Stimulated activated CD8-positive, alpha-beta memory T cell treated with anti-CD3 and anti-CD28 coated beads, Interleukin-15, amount 100 ng/mL, for 24 hours (primary cell): ENCODE measurements around the gene CEP295NL.
"Not testable (repeated sequence)": the region's sequence is repeated elsewhere in the genome, so short reads cannot be mapped to it uniquely, and the experiment has no call there.

Experiments
- DNase-seq: peaks from one replicate; pipeline ENCODE4 v3.0.0-alpha.2; 2020; ENCODE audit warnings: low read depth

Gene CEP295NL, protein sequence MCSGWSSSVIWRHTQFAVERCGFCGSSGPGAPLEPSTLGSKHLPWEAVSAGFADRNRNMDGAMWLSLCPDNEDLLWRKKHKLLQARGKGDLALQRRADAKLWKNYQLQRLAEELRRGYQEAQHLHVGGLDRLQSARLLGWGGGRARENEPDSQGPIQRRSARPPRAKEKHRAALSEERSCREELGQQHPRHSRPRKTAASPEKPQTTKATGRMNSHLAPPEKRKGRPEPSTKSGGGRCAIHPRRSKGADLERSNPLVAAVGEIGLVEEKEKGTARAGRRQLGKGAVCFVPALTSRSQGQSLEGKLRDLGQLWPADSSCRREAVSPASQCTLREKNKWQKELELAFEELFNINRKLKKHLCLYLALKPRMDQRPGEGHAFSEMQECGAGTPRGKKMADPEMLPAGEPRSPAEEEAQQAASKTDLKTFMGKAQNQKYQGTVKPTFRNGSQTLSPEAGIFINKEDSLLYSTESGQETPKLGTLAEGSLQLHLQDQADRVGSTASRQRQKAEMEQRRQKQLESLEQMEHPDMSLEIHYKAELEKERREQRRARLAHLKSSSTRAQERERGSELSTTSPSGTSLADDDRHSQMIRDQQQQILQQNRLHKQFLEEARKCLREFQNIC

DNA sequence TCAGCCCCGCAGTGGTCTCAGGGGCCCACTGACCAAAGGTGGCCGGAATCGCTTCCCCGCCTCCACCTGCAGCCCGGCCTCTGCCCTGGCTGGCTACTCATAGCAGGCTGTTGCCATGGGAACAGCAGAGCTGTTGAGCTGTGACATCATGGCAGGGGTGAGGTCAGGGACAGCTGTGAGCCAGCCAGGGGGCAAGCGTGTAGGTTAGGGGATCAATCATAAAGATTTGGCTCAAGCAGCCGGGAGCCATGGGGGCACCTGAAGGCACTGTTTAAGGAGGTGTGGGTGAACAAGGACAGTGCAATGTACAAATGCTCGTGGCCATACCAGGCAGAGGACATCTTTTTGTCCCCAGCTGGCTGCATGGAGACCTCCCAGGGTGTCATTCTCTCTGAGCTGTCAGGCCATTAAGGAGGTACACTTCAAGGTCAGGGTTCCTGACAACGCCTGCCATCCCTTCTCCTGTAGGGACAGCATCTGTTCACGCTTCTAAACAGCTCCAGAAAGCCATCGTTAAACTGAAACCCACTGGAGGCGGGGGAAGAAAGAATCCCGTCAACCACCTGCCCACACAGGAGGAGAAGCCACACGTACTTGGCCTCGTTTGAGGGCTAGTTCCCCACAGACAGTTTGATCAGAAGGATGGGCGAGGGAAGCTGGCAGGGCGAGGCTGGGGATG is at the start of gene CEP295NL:
CEP295NL (minus strand) TSS at position 101 of the 679 bp plus-strand sequence. CDS start 1,373 bp downstream, outside the sequence.
- DNase-seq = no peak

DNA sequence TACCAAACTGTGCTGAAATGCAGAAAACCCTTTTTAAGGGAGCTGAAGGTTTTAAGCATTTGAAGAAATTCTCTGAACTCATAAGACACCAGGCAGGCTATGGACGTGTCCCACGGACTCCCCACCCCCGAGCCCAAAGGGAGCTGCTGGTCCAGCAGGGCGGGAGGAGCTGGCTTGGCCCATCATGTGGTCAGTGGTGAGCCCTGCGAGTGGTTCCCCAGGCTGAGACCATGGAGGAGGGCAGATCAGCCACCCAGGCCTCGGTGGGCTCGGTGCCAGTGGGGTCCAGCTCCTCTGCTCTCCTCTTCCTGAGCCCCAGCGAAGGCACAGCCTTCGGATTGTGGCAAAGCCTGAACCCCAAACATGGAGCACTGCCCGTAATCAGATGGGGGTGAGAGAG is 49.7 kb upstream of the CEP295NL start:
- no peak for DNase-seq

DNA sequence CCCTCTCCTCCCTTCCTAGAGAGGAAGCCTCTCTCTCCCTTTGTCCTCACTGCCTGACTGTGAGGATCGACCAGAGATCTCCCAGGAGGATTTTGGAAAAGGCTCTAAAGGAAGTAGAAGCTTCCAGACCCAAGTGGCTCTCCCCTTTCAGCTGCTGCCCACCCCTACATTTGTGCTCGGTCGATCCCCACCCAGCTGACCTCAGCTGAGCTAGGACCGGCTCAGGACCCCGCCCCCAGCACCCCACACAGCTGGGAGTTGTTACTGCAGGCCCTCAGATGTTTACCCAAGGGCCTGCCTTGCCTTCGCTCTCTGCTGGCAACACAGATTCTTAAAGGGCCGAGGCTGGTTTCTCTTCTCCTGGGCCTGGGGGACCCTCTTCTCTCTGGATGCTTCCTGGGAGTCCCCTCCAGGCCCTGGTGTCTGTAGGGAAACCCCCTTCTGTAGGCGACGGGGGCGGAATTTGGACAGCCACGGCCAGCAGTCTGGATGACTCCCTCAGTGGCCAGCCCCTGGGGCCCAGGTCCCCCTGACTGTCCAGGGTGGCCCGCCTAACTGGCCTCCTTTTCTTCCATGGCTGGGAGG is 49.1 kb upstream of the CEP295NL start:
- DNase-seq = no peak

DNA sequence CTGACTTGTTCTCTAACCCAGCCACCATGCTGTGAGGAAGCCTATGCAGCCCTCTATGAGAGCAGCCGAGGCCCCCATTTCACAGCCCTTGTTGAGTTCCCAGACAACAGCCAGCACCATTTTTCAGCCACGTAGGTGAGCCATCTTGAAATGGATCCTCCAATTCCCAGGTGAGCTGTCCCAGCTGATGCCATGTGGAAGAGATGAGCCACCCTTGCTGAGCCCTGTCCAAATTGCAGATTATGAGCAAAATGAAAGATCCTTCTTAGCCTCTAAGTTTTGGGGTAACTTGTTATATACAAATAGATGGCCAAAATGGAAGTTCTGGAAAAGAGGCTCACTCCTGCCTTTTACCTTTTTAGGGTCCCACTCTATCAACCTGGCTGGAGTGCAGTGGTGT is 47.9 kb upstream of the CEP295NL start:
- no peak for DNase-seq

DNA sequence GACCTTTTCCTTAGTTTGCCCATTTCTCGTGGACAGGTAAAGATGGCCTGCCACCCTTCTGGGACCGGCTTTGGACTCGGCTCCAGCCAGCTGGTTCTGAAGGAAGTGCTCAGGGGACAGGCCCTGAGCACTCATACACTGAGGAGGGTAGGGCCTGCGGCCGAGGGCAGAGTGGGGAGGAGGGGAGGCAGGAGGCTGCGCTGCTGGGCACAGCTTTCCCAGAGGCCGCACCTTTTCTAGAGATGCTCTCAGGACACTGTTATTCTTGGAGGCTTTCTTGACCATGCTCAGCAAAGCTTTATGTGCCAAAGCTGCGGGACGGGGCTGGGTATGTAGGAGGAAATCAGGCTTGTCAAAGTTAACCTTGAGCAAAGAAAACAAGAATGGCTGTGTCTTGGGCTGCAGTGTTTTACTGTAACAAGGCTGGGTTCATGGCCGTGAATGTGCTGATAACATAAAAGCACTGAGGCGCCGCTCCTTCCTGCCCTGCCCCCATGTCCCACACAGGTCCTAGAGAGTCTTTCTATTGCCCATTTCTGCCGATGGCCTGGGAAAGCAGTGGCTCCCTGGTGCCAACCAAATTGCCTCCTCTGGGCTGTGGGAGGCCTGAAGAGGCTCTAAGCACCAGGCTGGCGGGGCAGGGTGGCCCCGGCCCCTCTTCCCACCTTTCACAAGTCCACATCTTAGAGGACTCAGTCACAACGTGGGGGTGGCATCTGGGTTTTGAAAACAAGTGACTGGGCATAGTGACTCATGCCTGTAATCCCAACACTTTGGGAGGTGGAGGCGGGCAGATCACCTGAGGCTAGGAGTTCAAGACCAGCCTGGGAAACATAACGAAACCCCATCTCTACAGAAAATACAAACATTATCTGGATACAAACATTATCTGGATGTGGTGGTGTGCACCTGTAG is 44.5 kb upstream of the CEP295NL start:
- no peak for DNase-seq

DNA sequence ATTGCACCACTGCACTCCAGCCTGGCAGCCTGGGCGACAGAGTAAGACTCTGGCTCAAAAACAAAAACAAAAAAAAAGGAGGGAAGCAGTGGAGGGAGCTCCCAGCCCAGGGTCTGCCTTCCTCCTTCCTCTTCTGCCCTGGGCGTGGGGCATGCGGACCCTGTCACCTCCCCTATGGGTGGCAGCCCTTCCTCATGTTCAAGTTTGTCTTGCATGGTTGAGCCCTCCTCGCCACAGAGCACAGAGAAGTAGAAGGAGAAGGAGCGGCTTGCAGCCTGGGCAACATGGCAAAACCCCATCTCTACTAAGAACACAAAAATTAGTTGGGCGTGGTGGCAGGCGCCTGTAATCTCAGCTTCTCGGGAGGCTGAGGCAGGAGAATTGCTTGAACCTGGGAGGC is 43.6 kb upstream of the CEP295NL start:
- DNase-seq = no peak

DNA sequence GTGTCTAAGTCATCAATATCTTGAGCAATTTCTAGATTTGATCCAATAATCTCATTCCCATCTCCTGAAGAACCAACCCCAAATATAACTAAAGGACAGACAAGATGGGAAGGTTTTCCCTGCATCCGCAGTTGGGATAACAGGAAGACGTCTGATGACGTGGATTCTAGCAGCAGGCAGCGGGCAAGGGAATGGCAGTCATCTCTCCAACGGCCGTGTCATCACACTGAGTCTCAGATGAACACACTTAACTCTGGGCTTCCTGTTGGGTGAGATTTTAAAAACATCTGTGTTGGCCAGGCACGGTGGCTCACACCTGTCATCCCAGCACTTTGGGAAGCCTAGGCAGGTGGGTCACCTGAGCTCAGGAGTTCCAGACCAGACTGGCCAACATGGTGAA is 43.1 kb upstream of the CEP295NL start:
- DNase-seq = no peak

DNA sequence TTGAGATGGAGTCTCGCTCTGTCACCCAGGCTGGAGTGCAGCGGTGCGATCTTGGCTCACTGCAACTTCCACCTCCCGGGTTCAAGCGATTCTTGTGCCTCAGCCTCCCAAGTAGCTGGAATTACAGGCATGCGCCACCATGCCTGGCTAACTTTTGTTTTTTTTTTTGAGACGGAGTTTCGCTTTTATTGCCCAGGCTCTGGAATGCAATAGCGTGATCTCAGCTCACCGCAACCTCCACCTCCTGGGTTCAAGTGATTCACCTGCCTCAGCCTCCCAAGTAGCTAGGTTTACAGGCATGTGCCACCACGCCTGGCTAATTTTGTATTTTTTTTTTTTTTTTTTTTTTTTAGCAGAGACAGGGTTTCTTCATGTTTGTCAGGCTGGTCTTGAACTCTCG is 42.5 kb upstream of the CEP295NL start:
- DNase-seq = not testable (repeated sequence)

DNA sequence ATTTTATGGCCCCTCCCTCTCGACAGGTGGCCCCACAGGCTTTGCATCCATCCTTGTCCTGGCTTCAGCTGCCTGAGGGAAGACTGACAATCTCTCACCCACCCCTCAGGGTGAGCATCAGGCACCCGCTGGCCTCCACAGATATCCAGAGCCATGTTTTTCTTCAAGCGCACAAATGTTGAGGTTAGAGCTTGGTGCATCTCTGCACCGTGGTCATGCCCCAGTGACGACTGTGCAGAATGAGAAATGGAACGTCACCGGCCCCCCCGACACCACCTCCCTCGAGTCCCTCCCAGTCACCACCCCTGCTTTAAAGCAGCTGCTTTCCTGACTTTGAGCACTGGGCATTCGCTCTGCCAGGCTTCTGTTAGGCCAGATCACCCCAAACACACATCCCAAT is 42.0 kb upstream of the CEP295NL start:
- no peak for DNase-seq

DNA sequence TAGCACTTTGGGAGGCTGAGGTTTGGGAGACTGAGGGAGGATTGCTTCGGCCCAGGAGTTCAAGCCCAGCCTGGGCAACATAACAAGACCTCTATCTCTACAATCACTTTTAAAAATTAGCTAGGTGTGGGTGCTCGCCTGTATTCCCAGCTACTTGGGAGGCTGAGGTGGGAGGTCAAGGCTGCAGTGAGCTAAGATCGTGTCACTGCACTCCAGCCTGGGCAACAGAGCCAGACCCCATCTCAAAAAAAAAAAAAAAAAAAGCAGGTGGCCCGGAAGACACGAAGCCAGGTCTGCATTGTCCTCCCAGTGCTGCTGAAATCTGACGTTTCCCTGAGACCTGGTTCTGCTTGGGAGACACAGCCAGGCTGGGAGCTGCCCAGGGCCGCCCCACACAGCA is 41.0 kb upstream of the CEP295NL start:
- no peak for DNase-seq

DNA sequence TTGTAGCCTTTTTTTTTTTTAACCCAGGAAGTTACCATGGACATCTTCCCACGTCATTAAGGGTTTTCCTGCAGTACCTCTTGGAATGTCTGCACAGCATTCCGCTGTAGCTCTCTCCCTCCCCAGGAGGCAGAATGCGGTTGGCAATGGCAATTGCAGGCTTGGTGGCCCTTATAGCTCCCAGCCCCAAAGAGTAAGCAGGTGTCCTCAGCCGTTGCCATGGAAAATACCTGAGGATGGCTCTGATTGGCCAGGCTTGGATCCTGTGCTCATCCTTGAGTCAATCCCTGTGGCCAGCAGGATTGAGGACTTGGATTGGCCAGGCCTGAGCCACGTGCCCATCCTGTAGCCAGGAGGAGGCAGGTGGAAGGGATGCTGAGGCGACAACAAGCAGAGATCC is 37.7 kb upstream of the CEP295NL start:
- no peak for DNase-seq

DNA sequence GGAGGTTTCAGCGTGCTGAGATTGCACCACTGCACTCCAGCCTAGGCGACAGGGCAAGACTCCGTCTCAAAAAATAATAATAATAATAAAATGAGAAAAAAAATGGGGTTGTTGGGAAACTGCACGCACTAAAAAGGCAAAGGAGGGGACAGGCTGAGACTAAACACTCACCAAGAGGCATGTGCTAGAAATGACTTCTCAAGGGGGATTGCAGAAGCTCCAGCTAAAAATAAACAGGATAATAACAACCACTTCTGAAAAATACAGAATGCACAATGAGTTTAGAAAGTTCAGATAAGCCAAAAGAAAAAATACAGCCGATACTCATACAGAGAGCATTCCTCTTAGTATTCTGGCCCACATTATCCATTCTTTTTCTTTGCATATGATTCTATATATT is 37.3 kb upstream of the CEP295NL start:
- no peak for DNase-seq

DNA sequence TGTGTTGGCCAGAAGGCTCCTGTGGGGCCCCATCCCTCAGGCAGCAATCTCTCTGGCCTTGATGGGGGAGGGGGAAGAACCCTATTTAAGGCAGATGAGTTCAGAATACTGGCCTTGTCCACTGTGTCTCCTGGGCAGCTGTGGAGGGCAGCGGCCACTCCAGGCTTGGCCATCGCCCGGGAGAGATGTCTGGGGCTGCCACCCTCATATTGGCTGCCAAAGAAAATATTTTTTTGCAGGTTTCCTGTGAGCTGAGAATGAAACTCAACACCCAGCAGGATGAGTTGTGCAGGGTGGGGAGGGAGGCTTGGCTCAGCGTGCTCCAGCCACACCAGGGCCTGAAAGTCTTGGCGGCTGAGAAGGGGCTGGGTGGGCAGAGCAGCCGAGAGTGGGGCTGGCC is 36.6 kb upstream of the CEP295NL start:
- DNase-seq = no peak

DNA sequence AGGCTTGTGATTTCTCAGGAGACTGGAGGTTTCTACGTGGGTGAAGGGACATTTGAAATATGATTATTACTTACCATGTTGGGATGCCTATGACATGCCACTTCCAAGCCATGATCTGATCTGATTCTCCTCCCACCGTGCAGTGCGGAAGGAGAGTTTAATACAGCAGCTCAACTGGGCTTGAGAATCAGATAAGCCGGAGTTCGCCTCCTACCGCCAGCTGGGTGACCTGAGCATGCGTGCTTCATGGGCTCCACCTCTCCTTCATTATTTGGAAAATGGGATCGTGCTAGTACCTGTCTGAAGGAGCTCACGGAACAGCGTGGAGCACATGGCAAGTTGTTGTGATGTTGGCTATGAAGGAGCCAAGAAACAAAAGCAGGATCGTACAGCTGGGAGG is 34.6 kb upstream of the CEP295NL start:
- no peak for DNase-seq

DNA sequence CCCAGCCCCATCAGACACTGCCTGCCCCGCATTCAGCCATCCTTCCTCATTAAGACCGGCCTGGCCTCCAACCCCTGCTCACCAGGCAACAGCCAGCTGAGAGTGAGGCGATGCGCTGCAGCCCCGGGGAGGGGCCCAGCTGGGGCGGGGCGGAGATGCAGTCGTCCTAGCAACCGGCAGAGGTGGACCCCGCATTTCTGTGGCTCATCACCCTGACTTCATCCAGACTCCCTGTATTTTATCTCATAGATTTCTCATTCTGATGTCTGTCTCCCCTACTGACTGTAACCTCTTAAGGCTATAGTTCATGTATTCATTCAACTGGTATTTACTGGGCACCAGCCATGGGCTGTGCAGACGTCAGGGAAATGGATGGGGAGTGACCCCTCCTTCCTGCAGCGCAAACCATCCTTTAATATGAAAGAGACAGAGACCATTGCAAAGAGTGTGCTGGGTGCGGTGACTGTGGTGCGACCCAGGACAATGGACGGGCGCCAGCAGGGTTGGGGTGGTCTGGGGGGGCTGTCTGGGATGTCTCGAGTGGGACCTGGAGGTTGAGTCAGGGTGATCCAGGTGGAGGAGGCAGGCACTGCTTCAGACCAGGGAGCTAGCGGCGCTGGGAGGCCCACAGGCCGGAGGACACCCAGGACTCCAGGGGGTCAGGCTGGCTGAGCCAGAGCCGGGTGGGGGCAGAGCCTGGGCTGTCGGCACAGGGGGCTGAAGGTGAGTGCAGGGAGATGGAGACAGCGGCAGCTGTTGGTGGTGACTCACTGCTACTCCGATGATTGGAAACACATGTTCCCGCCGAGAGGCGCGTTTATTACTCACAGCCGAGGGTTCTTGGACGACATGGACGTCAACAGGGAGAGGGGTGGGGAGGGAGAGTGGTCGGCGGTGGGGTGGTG is 32.7 kb upstream of the CEP295NL start:
- DNase-seq = no peak

DNA sequence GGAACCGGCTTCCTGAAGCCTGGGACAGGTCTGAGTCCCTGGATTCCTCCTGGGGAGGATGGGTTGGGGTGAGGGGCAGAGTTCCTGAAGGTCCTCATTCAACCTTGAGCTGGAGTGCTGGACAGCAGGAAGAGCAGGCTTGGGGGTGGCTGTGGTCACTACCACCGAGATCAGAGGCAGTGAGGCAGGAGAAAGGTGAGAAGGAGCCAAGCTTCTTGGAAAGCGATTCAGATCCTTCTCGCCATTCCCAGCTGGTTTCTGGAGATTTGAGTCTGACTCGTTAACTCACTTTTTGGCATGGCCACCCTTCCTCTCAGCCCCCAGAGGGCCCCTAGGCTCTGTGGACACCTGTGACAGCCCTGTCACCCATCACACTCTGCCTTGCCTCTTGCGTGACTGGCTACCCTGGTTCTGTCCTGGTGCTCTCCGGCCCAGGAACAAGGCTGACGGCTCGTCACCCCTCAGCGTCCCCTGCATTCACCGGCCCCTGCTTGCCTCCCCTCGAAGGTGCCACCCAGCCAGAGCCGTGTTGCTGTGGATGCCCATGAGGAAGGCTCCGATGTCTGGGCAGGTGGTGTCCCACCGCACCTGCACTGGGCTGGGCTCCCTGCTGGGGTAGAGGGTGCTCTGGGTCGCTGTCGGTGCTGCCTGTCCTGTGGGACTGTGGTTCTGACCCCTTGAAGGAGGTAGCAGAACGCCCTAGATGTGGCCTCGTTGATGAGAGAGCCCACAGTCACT is 31.8 kb upstream of the CEP295NL start:
- DNase-seq = no peak

DNA sequence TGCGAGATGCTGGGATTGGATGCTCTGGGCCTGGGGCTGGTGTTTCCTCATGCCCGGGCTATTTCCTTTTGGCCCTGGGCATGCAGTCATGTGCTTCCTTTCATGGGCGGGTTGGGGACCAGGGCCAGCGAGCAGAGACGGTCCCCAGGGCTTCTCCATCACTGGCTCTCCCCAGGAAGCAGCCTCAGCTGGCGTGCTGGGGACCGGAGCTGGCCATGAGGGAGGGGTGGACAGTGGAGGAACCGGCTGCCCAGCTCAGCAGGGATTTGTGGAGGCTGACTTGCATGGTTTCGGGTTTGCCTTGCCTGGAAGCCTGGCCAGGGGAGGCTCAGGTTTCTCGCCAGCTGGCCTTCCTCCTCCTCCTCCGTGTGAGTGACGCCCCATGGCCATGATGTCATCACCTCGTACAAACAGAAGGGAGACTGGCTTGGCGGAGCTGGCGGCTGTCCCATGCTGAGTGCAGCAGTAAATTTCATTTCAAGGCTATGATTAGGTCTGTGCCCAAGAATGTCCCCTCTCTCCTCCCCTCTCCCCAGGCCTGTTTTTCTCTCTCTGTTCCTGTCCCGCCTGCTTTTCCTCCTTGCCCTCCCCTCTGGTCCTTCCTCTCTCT is 31.1 kb upstream of the CEP295NL start:
- no peak for DNase-seq

DNA sequence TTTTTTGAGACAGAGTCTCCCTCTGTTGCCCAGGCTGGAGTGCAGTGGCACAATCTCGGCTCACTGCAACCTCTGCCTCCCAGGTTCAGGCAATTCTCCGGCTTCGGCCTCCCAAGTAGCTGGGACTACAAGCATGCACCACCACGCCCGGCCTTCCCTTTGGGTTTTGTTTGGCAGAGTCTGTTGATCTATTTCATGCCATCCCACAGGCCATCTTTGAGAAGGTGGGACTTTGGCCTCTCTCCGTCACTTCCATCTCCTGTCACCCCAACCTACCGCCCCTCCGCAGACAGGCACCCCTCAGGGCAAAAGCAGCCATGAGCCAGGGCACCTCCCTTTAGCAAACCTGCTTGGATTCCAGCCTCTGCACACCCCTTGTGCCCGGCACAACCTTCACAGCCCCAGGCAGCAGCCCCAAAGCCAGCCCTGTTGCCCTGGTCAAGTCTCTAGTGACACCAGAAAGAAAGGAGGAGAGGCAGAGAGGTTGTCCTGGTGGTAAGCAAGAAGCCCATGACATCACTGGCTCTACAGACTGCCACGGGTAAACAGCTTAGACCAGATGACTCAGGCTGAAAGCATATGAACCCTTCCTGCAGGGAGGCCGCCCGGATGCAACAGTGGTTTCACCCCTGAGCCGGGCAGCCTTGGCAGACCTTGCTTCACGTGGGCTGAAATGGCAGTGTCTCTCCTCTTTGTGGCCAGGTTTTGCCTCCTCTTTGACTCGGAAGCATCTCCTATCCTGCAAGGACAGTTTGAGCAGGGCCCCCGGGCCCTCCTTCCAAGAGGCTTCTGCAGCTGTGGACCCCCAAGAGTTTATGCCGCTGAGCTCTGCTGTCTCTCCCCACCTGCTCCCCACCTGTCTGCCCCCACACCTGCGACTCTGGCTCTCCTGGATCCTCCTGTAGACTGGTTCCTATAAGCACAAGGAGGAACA is 30.3 kb upstream of the CEP295NL start:
- no peak for DNase-seq
